Activated T-cell treated with anti-CD3 and anti-CD28 coated beads for 1 hour (primary cell): ENCODE results near the gene SLC7A5.
"Not testable (repeated sequence)": the region's sequence is repeated elsewhere in the genome, so short reads cannot be mapped to it uniquely, and the experiment has no call there.

Source experiments
- DNase-seq: peaks from one replicate; pipeline ENCODE4 v3.0.0-alpha.2; 2020; ENCODE audit warnings: low read depth

Gene SLC7A5

DNA sequence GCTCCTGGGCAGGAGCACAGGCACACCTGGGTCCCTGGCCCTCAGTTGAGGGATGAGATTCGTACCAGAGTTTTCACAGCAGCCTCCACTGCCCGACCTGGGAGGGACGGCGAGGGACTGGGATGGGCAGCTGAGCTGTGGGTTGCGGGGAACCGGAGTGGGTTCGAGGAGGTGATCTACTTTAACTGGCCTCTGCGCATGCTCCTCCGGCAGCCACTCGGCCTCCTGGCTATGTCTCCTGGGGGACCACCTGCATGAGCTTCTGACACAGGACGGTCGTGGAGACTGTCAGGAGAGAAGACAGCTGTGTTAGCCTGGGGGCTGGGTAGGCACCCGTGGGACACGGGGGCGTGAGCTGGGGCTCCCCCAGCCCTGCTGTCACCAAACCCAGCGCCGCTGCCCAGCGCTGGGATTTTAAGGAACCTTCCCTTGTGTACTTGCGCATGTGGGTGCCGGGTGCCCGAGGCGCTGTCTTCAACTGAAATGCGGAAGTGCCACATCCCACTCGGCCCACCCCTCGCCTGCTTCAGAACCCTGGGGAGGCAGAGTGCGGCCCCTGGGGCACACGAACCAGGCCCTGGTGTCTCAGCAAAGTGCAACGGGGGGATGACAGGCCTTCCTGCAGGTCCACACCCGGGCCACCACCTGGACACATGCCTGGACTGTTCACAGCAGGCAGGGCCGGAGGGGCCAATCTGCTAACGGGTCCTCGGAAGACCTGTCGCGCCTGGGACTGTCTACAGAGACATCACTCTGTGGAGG, 36.4 kb downstream of the SLC7A5 start:
- no peak for DNase-seq

DNA sequence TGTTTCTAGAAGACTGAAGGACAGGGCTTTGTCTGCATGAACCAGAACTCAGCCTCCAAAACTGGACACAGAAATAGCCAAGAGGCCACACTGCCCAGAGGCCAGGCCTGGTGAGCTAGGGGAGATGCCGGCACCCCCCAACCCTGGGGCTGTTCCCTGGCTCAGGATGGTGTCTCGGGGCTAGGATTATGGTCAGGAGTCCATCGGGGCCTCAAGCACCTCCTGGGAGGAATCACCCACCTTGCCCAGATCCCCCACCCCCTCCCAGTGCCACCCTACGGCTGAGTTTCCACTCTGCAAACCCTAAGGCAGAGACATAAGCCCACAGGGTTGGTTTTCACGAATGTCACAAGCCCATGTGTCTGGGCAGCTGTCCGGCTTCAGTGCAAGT, 37.2 kb downstream of the SLC7A5 start:
- no peak for DNase-seq

DNA sequence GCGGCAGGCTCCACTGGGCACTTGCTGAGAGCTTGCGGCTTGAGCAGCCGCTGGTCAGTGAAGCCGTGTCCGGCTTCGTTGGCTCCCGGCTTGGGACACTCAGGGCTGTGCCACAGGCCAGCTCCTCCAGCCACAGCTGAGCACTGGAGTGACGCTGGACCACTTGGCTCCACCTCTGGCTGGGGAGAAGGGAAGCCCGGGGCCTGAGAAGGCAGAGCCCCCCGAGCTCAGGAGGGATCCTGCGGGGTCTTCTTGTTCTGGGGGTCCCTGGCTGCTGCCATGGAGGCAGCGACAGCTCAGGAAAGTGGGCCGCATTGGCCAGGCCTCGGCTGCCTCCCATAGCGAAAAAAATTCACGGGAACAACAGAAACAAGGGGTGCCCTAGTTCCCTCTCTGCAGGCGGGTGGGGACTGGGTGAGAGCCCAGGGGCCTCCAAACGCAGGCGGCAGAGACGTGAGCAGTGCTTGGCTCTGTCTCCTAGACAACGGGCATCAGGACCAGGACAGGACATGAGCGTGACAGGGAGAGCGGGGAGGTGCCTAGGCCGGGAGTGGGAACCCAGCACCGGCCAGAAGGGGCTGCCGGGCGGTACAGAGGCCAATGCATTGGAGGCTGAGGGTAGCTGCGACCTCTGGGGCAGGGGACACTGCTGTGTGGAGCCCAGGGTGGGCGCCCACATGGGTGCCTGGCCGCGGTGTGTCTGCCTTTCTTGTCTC, 37.7 kb downstream of the SLC7A5 start:
- DNase-seq, result no peak

DNA sequence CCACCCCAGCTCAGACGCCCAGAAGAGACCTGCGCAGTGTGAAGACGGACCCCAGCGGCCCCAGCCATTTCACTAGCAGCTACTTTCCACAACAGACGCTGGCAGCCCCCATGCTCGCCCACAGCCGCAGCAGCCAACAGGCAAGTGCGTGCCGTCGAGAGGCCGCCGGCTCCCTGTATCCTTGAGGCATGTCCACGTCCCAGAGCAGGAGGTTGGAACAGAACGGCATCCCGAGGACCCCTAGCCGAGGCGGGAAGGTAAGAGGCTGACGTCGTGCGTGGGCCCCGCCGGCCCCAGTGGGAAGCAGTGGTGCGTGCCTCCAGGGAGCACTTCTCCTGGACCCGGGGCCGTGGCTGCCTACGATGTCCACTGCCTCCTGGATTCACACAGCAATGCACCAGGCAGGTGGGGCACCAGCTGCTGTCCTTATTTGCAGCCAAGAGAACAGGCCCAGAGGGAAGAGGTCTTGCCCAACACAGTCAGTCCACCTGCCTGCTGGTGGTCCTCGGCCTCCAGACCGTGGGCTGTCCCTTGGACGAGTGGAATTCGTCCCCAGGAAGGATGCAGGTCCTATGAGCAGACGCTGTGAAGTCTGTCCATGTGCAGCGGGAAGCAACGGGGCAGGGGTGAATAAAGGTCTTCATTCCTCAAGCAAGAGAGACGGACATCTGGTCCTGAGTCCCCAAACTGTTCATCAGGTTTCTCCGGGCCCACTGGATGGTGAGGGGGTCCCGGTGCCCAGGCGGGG, 38.5 kb downstream of the SLC7A5 start:
- no peak for DNase-seq

DNA sequence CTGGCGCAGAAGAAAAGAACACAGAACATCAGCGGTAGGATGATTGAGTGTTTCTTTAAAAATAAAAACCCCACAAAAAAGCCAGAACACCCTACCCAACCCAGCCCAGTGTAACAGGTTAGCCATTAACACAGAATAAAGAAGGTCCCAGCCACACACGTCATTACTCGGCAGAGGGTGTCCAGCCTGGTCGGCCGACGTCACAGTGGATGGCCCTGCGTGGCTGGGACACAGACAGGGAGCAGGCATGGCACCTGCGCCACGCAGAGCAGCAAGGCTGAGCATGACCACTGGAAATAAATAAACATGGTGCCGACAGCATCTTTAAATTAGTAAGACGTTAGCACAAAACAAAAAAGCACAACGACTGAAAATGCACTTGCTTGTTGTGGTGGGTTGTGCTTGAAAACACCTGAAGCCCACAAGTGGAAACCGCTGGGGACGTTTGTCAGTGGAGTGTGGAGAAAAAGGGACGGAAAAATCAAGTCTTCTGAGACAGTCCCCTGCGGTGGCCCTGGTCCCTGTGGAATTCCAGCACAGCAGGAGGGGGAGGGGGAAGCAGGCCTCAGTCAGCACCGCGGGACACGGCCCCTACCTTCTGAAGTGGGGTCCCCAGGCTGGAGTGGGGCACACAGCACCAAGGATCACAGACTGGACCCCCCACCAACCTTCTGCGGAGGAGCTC, 39.2 kb downstream of the SLC7A5 start:
- DNase-seq, result no peak

DNA sequence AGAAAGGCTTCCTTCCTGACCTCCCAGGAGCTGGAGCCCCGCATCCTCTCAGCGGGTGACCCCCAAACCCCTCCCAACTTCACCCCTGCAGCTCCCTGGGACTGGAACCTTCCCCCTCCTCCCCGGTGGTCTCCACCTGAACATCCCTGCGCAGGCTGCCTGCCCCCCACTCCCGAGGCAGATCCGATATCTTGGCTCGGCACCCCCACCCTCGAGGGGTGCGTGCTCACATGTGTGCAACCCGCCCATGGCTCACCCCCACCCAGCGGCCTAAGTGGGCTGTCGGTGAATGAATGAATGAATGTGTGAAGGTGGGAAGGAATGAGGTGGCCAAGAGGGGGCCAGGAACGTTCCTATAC, 39.7 kb downstream of the SLC7A5 start:
- no peak for DNase-seq

DNA sequence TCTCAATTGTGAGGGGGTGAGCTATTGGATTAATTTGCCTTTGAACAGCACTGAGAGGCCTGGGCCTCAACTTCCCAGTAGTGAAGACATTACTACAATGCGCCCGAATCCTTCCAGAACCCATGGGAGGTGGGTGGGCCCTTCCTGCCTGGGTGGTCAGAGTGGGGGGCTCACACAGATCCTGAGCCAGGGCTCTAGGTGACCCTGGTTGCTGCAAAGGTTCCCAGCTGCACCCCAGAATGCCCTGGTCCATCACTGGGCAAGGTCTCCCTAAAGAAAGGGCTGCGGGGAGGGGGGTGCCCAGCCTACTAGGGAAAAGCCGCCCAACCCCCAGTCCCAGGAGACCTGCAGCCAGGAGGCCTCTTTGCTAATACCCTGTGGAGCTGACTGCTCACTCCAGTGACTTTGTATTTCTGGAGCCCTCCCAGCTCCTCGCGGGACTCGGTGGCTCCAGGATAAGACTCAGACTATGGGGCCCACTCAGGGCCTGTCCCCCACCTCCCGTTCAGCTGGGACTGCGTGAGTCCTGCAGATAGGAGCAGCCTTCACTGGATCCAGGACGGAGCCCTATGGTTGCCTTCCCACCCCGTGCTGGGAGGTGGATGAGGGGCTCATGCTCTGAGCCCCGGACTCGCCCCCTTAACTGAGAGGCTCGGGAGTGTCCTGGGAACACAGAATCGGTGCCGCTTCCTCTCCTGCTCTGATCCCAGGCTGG, 40.2 kb downstream of the SLC7A5 start:
- no peak for DNase-seq

DNA sequence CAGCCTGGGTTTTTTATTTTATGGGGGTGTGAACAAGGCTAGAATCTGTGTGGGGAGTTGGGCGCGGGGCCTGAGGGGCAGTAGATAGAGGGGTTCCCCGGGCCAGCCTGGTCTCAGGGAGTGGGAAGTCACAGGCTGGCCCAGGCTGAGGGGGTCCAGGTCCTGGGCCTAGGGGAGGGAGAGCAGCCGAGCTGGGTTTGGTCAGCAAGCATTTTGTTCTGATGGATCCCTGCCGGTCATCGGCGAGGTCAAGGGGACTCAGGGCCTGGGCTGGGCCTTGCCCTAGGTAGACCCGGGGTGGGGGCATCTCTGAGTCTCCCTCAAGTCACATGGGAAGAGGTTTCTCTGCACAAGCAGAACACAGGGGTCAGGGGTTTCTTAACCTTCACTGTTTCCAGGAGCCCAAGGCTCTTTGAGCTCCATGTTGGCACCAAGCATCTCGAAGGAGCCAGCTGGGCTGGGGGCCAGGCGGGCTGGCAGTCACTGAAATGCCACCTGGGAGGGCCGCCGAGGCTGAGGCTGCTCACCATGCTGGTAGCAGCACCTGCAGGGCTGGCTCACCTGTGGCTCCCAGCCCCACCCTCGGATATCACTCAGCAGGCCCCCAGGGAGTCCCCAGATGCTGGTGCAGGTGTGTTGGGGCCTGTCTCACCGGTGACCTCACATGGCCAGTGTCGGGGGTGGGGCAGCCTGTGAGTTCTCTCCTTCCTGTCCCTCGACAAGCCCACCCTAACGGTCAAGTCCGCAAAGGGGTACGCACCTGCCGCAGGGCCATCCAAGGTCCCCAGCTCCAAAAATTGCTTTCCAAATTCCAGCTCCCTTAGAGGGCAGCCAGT, 41.0 kb downstream of the SLC7A5 start:
- no peak for DNase-seq

DNA sequence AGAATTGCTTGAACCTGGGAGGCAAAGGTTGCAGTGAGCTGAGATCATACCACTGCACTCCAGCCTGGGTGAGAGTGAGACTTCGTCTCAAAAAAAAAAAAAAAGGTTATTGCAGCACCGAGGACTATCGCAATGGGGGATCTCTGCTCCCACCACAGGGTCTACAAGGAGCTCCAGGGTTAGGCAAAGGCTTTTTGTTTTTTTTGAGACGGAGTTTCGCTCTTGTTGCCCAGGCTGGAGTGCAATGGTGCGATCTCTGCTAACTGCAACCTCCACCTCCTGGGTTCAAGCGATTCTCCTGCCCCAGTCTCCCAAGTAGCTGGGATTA, 41.8 kb downstream of the SLC7A5 start:
- DNase-seq, result not testable (repeated sequence)

DNA sequence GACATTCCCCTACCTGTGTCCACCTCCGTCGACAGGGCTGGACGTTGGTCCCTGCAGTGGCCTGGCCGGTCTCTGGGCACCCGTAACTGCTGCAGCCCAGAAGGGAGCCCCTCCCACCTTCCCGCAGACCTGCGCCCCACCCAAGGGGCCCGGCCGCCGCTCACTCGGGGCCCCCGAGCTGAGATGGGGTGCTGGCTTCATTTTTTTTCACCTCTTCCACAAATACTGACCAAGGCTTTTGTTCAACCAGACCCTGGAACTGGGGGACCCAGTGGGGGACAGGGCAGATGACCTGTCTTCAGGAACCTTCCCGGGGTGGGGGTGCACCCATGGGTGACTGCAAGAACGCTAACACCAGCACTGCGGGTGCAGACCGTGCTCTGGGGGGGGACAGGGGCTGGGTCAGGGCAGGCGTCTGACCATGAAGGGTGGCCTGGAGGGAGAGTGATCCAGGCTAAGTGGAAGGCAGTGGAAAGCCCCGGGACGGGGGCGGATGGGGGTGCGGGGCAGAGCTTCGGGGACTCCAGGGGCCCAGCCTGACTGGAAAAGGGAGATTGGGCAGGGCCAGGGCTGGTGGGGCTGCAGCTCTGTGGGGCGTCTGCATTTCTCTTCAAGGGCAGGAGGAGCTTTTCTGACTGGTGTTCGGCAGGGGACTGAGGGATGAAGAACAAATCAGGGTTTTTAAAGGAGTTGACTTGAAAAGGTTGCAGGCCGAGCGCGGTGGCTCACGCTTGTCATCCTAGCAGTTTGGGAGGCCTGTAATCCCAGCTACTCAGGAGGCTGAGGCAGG, 42.3 kb downstream of the SLC7A5 start:
- DNase-seq, result no peak

DNA sequence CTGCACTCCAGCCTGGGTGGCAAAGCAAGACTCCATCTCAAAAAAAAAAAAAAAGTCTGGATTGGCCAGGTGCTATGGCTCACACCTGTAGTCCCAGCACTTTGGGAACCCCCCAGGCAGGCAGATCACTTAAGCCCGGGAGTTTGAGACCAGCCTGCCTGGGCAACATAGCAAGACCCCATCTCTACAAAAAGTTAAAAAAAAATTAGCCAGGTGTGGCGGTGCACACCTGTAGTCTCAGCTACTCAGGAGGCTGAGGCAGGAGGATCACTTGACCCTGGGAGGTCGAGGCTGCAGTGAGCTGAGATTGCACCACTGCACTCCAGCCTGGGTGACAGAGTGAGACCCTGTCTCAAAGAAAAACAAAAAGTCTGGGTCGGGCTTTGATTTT, 42.9 kb downstream of the SLC7A5 start:
- not testable (repeated sequence) for DNase-seq

DNA sequence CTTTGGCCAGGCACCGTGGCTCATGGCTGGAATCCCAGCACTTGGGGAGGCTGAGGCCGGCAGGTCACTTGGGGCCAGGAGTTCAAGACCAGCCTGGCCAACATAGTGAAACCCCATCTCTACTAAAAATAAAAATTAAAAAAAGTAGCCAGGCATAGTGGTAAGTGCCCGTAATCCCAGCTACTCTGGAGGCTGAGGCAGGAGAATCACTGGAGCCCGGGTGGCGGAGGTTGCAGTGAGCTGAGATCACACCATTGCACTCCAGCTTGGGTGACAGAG, 43.5 kb downstream of the SLC7A5 start:
- not testable (repeated sequence) for DNase-seq

DNA sequence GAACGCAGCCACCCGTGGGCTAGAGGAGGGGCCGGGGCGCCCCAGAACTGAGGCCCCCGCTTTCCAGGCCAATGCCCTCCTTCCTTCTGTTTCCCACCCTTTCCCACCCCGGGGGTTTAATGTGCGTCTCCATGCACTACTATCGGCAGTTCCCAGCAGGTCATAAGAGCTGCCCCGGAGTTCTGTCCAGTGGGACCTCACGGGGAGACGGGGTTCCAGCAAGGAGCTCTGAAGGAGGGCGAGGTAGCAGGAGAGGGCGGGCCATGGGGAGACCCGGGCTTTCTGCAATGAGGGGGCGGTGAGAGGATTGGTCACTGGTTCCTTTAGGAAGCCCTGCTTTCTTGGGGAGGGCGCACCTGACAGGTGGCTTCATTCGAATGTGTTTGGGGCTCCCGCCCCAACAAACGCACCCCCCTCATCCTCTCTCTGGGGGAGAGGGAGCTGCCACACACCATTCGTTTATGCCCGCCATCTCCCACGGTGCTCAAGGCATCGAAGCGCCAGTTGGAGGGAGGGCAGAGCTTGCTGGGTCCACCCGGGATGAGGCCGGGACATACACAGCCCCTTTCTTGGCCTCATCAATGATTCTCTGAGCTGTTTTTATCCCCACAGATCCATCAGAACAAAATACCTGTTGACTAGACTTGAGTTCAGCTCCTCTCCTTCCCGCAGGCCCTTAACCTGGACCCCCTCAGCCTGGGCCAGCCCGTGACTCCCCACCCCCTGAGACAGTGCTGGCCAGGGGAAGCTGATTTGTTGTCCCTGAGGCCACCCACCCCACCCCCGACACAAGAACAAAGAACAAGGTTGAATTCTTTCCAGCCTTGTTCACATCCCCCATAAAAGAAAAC, 44.1 kb downstream of the SLC7A5 start:
- no peak for DNase-seq

DNA sequence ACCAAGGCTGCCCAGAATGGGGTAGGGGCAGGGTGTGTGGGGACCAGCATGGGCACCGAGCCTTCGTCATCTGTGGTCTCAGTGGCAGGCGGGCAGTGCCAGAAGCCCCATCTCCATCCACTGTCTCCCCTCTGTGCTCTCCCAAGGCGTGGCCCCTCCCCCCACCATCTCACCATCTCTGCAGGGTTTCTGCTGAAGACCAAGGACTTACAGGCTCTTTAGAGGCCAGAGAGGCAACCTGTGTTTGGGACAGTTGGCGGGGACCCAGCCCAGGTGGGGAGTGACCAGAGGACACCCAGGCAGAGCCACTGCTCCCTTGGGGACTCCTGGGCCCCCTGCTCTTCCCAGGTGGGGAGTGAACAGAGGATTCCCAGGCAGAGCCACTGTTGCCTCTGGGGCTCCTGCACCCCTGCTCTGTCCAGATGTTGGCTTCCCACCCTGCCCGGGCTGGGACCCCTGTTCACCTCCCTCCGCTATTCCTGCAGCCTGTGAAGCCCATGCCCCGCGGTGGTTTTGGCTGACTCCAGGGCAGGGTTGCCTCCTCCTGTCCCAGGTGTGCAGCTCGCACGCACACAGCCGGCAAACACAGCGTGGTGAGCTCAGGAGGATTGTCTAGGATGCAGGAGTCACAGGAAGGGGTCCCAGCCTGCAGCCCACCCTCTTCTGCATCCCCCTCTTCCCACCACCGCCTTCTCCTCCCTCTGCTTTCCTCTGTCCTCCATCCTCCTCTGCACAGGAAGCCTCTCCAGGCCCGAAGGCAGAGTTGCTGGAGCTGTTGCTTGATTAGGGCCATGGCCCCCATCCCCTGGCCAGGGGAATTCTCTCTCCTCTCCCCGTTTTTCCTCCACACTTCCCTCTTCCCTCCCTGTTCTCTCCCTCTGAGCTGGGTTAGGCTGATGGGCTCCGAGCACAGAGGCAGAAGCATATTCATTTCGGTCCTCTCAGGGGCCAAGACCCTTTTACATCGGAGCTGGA, 45.0 kb downstream of the SLC7A5 start:
- DNase-seq, result no peak

DNA sequence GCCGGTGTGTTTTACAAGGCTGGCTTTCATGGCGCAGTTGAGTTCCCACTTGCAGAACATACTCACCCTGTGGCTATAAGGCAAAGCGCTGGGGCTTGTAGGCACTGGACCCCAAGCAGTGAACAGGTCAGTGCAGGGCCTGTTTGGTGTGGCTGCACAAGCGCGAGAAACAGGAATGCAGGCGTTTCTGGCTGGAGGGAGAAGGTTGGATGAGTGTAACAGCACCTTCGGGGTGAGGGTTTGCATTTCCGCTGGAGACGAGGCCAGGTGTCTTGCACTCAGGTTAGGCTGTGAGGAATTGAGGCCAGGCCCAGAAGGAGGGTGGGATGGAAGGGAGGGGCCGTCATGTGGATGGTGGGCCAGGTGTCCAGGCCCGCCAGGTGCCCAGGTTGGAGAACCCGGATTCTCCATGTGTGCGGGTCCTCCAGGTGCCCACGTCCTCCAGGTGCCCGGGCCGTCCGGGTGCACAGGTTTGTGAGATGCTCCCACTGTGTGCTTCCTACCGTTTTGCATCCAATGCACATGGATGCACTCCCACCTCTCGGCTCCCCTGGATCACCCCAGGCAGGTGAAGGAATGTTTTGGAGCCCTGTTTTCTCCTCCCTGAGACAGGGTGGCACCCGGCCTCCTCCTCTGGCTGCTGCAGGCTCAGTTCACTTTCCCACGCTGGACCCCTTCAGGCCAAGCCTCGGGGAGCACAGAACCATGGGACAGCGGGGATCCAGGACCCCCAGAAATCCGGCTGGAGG, 46.0 kb downstream of the SLC7A5 start:
- no peak for DNase-seq

DNA sequence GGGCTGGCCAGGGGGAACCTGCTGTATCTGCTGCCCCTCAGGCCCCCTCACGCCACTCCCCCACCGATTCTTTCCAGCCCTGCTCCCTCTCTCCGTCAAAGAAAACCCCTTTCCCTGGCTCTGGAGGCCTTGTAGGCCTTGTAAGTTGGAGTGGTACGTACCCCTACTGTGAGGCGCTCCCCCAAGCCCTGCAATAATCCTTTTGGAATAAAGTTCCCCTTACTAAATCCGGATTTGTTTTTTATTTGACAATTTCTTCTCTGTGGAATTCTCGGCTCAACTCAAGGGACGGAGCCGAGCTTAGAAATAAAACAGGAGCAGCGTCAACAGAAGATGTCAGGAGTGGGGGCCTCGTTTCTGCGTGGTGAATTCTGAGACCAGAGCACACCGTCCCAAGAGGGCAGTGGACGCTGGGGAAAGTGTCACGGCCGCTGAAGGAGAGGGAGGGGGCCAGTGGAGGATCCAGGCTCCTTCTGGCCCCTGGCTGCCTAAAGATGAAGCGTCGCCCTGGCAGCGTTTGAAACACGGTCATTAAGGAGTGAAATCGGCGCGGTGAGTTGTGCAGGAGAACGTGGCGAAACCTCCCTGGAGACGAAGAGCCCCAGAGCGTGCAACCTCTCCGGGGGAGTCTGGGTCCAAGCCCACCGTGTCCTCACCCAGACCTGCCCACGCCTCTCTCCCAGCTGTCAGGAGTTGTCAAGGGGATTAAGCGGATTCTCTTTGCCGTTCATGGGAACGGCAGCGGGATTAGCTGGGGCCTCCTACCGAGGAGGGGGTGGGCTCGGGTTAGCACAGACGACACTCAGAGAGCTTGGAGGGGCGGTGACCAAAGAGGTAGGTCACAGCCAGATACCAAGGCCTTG, 47.0 kb downstream of the SLC7A5 start:
- no peak for DNase-seq
